Osteocyte (in vitro differentiated cells): ENCODE data around the gene KCNC1. TPM values are rescaled to one million over a fixed set of nuclear protein-coding genes. Genes with fewer than 3 reads are reported as not detected.

Experiments used
- DNase-seq: peaks from one replicate; pipeline ENCODE4 v3.0.0; 2021; ENCODE audit warnings: mixed read lengths; ENCODE audit not compliant: unreplicated experiment; ENCODE audit errors: extremely low spot score
- H3K27ac Mint-ChIP-seq: one replicate; pipeline ENCODE4 v1.8.0; 2021; ENCODE audit warnings: mild to moderate bottlenecking, mixed read lengths; ENCODE audit not compliant: unreplicated experiment
- H3K27me3 Mint-ChIP-seq: one replicate; pipeline ENCODE4 v1.8.0; 2021; ENCODE audit warnings: mixed read lengths; ENCODE audit not compliant: unreplicated experiment
- H3K36me3 Mint-ChIP-seq: one replicate; pipeline ENCODE4 v1.8.0; 2021; ENCODE audit warnings: mixed read lengths; ENCODE audit not compliant: unreplicated experiment
- H3K4me1 Mint-ChIP-seq: one replicate; pipeline ENCODE4 v1.8.0; 2021; ENCODE audit warnings: mixed read lengths; ENCODE audit not compliant: unreplicated experiment
- H3K4me3 Mint-ChIP-seq: one replicate; pipeline ENCODE4 v1.8.0; 2021; ENCODE audit warnings: mild to moderate bottlenecking, moderate library complexity, mixed read lengths; ENCODE audit not compliant: unreplicated experiment
- H3K9me3 Mint-ChIP-seq: one replicate; pipeline ENCODE4 v1.8.0; 2021; ENCODE audit warnings: mixed read lengths; ENCODE audit not compliant: unreplicated experiment
- total RNA-seq: library from RNA; stranded (reverse); gene quantifications from 2 replicates; pipeline ENCODE4 v1.2.1, GENCODE V29; 2021
- TF ChIP-seq, protein P1 (sequence below): fragments of 200-600 bp; sonication (generic); IDR thresholded peaks from 2 replicates; pipeline ENCODE4 v1.5.0; 2021; ENCODE audit warnings: antibody characterized with exemption, mild to moderate bottlenecking, moderate library complexity

The KCNC1 gene
- total RNA-seq, 1 donor from 2014 or later: not detected

- no peak overlapping the region for H3K4me3 Mint-ChIP-seq
- no peaks in the 10 kb centered on the region for H3K36me3 Mint-ChIP-seq
- H3K9me3 Mint-ChIP-seq: no peaks in the 10 kb centered on the region
- no peak overlapping the region for H3K27ac Mint-ChIP-seq
- DNase-seq: no peak
- TF ChIP-seq, protein P1, sequence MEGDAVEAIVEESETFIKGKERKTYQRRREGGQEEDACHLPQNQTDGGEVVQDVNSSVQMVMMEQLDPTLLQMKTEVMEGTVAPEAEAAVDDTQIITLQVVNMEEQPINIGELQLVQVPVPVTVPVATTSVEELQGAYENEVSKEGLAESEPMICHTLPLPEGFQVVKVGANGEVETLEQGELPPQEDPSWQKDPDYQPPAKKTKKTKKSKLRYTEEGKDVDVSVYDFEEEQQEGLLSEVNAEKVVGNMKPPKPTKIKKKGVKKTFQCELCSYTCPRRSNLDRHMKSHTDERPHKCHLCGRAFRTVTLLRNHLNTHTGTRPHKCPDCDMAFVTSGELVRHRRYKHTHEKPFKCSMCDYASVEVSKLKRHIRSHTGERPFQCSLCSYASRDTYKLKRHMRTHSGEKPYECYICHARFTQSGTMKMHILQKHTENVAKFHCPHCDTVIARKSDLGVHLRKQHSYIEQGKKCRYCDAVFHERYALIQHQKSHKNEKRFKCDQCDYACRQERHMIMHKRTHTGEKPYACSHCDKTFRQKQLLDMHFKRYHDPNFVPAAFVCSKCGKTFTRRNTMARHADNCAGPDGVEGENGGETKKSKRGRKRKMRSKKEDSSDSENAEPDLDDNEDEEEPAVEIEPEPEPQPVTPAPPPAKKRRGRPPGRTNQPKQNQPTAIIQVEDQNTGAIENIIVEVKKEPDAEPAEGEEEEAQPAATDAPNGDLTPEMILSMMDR: no peak
- H3K4me1 Mint-ChIP-seq: no peaks in the 10 kb centered on the region
- H3K27me3 Mint-ChIP-seq: no peaks in the 10 kb centered on the region
Measured at GRCh38 chr11:17831228-17831627, 96.6 kb downstream of the KCNC1 start.

DNA sequence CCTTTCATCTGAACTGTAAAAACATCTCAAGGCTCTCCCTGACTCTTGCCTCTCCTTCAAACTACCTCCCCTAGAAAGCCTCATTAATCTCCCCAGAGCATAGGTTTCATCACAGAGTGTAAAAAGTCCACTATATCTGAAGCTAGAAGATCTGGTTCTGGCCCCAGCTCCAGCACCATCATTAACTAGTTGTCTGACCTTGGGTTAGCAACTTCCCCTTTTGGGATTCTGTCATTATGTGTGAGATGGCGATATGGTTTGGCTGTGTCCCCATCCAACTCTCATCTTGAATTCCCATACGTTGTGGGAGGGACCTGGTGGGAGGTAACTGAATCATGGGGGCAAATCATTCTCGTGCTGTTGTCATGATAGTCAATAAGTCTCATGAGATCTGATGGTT, 97.3 kb downstream of the KCNC1 start:
- H3K9me3 Mint-ChIP-seq: no peaks in the 10 kb centered on the region
- H3K36me3 Mint-ChIP-seq: no peaks in the 10 kb centered on the region
- TF ChIP-seq, protein P1: no peak
- no peaks in the 10 kb centered on the region for H3K4me1 Mint-ChIP-seq
- no peak overlapping the region for H3K27ac Mint-ChIP-seq
- no peak for DNase-seq
- H3K4me3 Mint-ChIP-seq: no peak overlapping the region
- no peaks in the 10 kb centered on the region for H3K27me3 Mint-ChIP-seq

Other genes with a start within 250 kb of the KCNC1 start
- gene USH1C, start 190.4 kb upstream of the KCNC1 start, total RNA-seq: not detected in 2 replicates
- not detected in 2 replicates for gene OTOG, start 187.5 kb upstream of the KCNC1 start, total RNA-seq
- gene MYOD1, start 15.2 kb upstream of the KCNC1 start, total RNA-seq: not detected in 2 replicates